Parathyroid adenoma (tissue), 2 donors: ENCODE results near the gene SLC15A3.

Experiments used
- H2AFZ ChIP-seq: fragments of 300-600 bp; sonication (generic); one replicate; pipeline ENCODE4 v1.7.0; 2017; ENCODE audit warnings: antibody characterized with exemption, mild to moderate bottlenecking
- H3K27ac ChIP-seq: fragments of 300-600 bp; sonication (generic); one replicate; pipeline ENCODE4 v1.7.0; 2017
- H3K27me3 ChIP-seq: fragments of 300-600 bp; sonication (generic); one replicate; pipeline ENCODE4 v1.7.0; 2017; ENCODE audit warnings: low read length; ENCODE audit not compliant: control insufficient read depth, insufficient read depth
- H3K36me3 ChIP-seq: fragments of 300-600 bp; sonication (generic); one replicate; pipeline ENCODE4 v1.7.0; 2017; ENCODE audit warnings: low read length; ENCODE audit not compliant: control insufficient read depth, insufficient read depth
- H3K4me1 ChIP-seq: fragments of 300-600 bp; sonication (generic); one replicate; pipeline ENCODE4 v1.7.0; 2017; ENCODE audit warnings: control low read depth
- H3K4me2 ChIP-seq: fragments of 300-600 bp; sonication (generic); one replicate; pipeline ENCODE4 v1.7.0; 2017; ENCODE audit warnings: low read length
- H3K4me3 ChIP-seq: fragments of 300-600 bp; sonication (generic); one replicate; pipeline ENCODE4 v1.7.0; 2017; ENCODE audit warnings: low read depth, low read length
- H3K79me2 ChIP-seq: fragments of 300-600 bp; sonication (generic); one replicate; pipeline ENCODE4 v1.7.0; 2017; ENCODE audit warnings: control low read depth
- H3K9ac ChIP-seq: fragments of 300-600 bp; sonication (generic); one replicate; pipeline ENCODE4 v1.7.0; 2017; ENCODE audit warnings: mild to moderate bottlenecking
- H3K9me3 ChIP-seq: fragments of 300-600 bp; sonication (generic); one replicate; pipeline ENCODE4 v1.7.0; 2017; ENCODE audit warnings: low read length; ENCODE audit not compliant: control insufficient read depth
- TF ChIP-seq, protein P1 (sequence below): fragments of 300-600 bp; sonication (generic); IDR thresholded peaks from one replicate; pipeline ENCODE4 v1.7.0; 2017; ENCODE audit warnings: antibody characterized with exemption, mild to moderate bottlenecking
- donor health status: primary hyperparathyroidism.

SLC15A3 gene

DNA sequence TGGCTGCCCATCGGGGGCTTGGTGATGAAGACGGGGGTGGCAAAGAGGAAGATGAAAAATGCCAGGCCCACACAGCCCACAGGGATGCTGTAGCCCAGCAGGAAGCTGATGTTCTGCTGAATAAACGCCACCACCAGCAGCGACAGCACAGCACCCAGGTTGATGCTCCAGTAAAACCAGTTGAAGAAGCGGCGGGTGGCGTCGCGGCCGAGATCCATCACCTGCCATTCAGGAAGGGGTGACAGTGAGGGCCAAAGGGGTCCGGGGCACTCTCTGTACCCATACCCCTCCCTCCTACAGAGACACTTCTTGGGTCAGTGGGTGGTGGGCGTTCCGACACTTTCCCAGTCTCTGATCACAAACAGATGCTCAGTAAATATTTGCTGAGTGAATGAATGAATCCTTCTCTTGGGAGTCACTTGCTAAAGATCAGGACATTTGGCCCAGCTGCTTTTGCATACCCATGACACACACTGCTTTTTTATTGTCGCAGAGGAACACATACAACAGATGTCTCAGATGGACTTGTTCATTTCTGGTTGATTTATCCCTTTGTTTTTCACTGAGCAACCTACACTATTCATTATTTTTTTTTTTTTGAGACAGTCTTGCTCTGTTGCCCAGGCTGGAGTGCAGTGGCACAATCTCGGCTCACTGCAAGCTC lies 5.2 kb downstream of the SLC15A3 start:
- H3K27me3 ChIP-seq = no peaks in the 10 kb centered on the region
- H3K9me3 ChIP-seq = no peaks in the 10 kb centered on the region
- no peaks in the 10 kb centered on the region for H3K79me2 ChIP-seq
- no peak overlapping the region for H2AFZ ChIP-seq
- H3K4me3 ChIP-seq = no peak overlapping the region
- no peak overlapping the region for H3K27ac ChIP-seq
- H3K4me1 ChIP-seq = no peaks in the 10 kb centered on the region
- TF ChIP-seq, protein P1, sequence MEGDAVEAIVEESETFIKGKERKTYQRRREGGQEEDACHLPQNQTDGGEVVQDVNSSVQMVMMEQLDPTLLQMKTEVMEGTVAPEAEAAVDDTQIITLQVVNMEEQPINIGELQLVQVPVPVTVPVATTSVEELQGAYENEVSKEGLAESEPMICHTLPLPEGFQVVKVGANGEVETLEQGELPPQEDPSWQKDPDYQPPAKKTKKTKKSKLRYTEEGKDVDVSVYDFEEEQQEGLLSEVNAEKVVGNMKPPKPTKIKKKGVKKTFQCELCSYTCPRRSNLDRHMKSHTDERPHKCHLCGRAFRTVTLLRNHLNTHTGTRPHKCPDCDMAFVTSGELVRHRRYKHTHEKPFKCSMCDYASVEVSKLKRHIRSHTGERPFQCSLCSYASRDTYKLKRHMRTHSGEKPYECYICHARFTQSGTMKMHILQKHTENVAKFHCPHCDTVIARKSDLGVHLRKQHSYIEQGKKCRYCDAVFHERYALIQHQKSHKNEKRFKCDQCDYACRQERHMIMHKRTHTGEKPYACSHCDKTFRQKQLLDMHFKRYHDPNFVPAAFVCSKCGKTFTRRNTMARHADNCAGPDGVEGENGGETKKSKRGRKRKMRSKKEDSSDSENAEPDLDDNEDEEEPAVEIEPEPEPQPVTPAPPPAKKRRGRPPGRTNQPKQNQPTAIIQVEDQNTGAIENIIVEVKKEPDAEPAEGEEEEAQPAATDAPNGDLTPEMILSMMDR = no peak
- no peak overlapping the region for H3K4me2 ChIP-seq
- H3K9ac ChIP-seq = no peak overlapping the region
- H3K36me3 ChIP-seq = no peaks in the 10 kb centered on the region

DNA sequence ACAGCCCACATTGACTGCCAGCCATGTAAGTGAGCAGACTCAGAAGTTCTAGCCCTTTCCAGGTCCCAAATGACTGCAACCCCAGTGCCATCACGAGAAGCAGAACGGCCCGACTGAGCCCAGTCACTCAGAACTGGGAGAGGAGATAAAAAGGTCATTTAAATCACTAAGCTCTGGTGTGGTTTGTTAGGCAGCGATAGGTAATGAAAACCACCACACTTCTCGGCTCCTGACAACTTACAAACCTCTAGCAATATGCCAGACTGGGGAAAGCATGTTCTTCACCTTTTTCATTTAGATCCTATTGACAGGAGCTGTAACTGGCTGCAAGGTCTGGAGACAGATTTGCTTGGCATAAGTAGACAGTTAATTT lies 6.7 kb downstream of the SLC15A3 start:
- H3K4me3 ChIP-seq = no peak overlapping the region
- H3K79me2 ChIP-seq = no peaks in the 10 kb centered on the region
- H3K4me2 ChIP-seq = no peak overlapping the region
- no peak overlapping the region for H3K9ac ChIP-seq
- no peaks in the 10 kb centered on the region for H3K9me3 ChIP-seq
- TF ChIP-seq, protein P1 = no peak
- no peak overlapping the region for H3K27ac ChIP-seq
- H3K4me1 ChIP-seq = no peaks in the 10 kb centered on the region
- no peak overlapping the region for H2AFZ ChIP-seq
- no peaks in the 10 kb centered on the region for H3K36me3 ChIP-seq
- H3K27me3 ChIP-seq = no peaks in the 10 kb centered on the region

DNA sequence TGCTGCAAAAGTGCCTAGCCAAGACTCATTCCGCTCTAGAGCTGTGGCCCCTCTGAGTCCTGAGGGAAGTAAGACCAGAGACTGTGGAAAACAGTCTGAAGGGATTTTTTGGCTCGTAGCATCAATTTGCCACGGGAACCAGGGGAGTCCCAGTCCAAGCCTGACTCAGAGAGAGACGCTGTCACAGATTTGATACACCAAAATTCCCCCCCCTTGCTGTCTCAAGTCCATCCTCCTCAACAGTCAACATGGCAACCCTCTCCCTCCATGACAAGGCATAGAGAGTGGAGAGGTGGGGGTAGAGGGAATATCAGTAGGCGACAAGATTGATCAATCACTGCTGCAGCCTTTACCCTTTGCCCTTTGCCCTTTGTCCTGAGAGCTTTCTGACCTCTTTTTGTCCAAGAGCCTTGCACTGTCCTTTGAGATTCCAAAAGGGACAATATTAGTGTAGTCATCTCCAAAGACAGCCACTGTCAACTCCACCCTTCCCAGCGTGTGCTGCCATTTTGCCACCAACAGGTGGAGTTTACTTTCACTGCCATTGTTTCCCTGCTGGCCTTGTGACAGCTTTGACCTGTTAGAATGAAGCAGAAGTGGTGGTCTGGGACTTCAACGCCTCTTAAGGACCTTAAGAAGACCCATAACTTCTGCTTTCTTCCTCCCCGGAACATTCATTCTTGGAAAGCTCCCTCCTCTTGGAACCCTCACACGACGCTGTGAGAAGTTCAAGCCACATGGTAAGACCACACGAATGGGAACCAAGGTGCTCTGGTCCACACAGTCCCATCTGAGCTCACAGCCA lies 7.3 kb downstream of the SLC15A3 start:
- Histone ChIP-seq H3K9ac (no peak overlapping the region), H3K27me3 (no peaks in the 10 kb centered on the region), H3K4me3 (no peak overlapping the region), H3K27ac (no peak overlapping the region), H3K4me2 (no peak overlapping the region), H3K36me3 (no peaks in the 10 kb centered on the region), H3K4me1 (no peaks in the 10 kb centered on the region), H3K79me2 (no peaks in the 10 kb centered on the region), H3K9me3 (no peaks in the 10 kb centered on the region), H2AFZ (no peak overlapping the region)
- TF ChIP-seq, protein P1 = no peak

DNA sequence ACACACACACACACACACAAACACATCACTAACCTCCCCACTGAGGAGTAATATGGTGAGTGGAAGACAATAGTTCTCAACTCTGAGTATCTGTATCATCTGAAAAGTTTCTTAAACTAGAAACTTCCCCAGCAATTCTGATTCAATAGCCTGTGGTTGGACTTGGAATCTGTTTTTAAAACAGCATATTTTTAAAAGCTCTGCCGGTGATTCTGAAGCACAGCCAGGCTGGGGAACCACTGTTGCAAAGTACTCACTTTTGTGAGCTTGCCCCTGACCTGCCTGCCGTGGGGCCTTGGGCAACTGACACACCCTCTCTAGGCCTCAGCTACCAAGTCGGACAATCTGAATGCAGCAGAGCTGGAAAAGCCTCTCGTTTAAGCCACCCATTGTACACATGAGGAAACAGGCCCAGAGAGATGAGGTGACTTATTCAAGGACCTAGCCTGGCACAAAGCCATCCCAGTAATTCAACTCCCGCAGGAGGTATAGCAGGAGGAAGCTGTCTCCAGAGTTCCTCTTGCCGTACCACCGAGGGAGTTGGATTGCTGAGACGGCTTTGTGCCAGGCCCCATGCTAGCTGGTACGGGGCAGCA lies 8.9 kb downstream of the SLC15A3 start:
- H2AFZ ChIP-seq = no peak overlapping the region
- no peak overlapping the region for H3K9ac ChIP-seq
- H3K4me3 ChIP-seq = no peak overlapping the region
- no peaks in the 10 kb centered on the region for H3K9me3 ChIP-seq
- H3K27me3 ChIP-seq = no peaks in the 10 kb centered on the region
- no peaks in the 10 kb centered on the region for H3K4me1 ChIP-seq
- TF ChIP-seq, protein P1 = no peak
- H3K4me2 ChIP-seq = no peak overlapping the region
- no peaks in the 10 kb centered on the region for H3K79me2 ChIP-seq
- no peaks in the 10 kb centered on the region for H3K36me3 ChIP-seq
- no peak overlapping the region for H3K27ac ChIP-seq
